Fibroblast of lung (primary cell): Measurements from ENCODE around the gene NT5C3A. TPM values are rescaled to one million over a fixed set of nuclear protein-coding genes. Genes with fewer than 3 reads are reported as not detected.
"Not testable (repeated sequence)": the region's sequence is repeated elsewhere in the genome, so short reads cannot be mapped to it uniquely, and the experiment has no call there.

Experiments used
- DNase-seq, 2 donors: peaks; one replicate each; pipeline versions ENCODE4 v3.0.0 to v3.0.0-alpha.2; 2010; ENCODE audit warnings: low read depth in 2 of 2
- H2AFZ ChIP-seq: 2 replicates; pipeline ENCODE4 v1.5.1; 2012; ENCODE audit warnings: low read length, control low read depth, inconsistent platforms
- H3K27ac ChIP-seq: 2 replicates; pipeline ENCODE4 v1.5.1; 2011; ENCODE audit warnings: low read length, control low read depth; ENCODE audit not compliant: insufficient read depth
- H3K27me3 ChIP-seq: 2 replicates; pipeline ENCODE4 v1.5.1; 2011; ENCODE audit warnings: mild to moderate bottlenecking, low read length; ENCODE audit not compliant: control insufficient read depth, insufficient read depth
- H3K36me3 ChIP-seq: 2 replicates; pipeline ENCODE4 v1.5.1; 2011; ENCODE audit warnings: low read length; ENCODE audit not compliant: control insufficient read depth, insufficient read depth
- H3K4me1 ChIP-seq: 2 replicates; pipeline ENCODE4 v1.5.1; 2011; ENCODE audit warnings: low read length; ENCODE audit not compliant: control insufficient read depth, insufficient read depth; ENCODE audit errors: extremely low read depth
- H3K4me2 ChIP-seq: 2 replicates; pipeline ENCODE4 v1.5.1; 2011; ENCODE audit warnings: low read length, control low read depth; ENCODE audit not compliant: insufficient read depth; ENCODE audit errors: extremely low read depth
- H3K4me3 ChIP-seq, 4 experiments: fragments of 200-600 bp in 1 of 4; sonication (generic) in 1 of 4; replicated peaks in 1 of 4; 2 replicates each; pipeline ENCODE4 v1.5.1; 2011 to 2016; ENCODE audit warnings: low read length in 4 of 4, low read depth in 3 of 4, mild to moderate bottlenecking in 3 of 4, control low read depth in 2 of 4, inconsistent platforms in 1 of 4, mixed read lengths in 1 of 4; ENCODE audit not compliant: insufficient read depth in 1 of 4; ENCODE audit errors: control extremely low read depth in 1 of 4
- H3K79me2 ChIP-seq: 2 replicates; pipeline ENCODE4 v1.5.1; 2012; ENCODE audit warnings: mild to moderate bottlenecking, low read length, inconsistent platforms; ENCODE audit not compliant: control insufficient read depth, insufficient read depth
- H3K9ac ChIP-seq: 2 replicates; pipeline ENCODE4 v1.5.1; 2011; ENCODE audit warnings: mild to moderate bottlenecking, low read length, control low read depth; ENCODE audit not compliant: insufficient read depth
- H3K9me3 ChIP-seq: 2 replicates; pipeline ENCODE4 v1.5.1; 2012; ENCODE audit warnings: low read depth, low read length; ENCODE audit not compliant: control insufficient read depth, insufficient read depth
- H4K20me1 ChIP-seq: 2 replicates; pipeline ENCODE4 v1.5.1; 2011; ENCODE audit warnings: low read length; ENCODE audit not compliant: control insufficient read depth, insufficient read depth; ENCODE audit errors: extremely low read depth
- polyA plus RNA-seq, 2 donors: library from polyadenylated mRNA; depleted of rRNA in 1 of 2; stranded (reverse) in 1 of 2; unstranded in 1 of 2; fragments of >200 nt; gene quantifications; 2 replicates each; pipeline ENCODE4 v1.2.1, GENCODE V29; 2011 to 2012; ENCODE audit warnings: missing spikeins in 1 of 2
- total RNA-seq: library from RNA; depleted of rRNA; stranded (reverse); fragments of >200 nt; gene quantifications from 2 replicates; pipeline ENCODE4 v1.2.1, GENCODE V29; 2014

NT5C3A gene
- total and polyA plus RNA-seq, 2 donors (not counting 1 experiment from before 2014, with no cell fraction given): 17.2 to 25.3 TPM

DNA sequence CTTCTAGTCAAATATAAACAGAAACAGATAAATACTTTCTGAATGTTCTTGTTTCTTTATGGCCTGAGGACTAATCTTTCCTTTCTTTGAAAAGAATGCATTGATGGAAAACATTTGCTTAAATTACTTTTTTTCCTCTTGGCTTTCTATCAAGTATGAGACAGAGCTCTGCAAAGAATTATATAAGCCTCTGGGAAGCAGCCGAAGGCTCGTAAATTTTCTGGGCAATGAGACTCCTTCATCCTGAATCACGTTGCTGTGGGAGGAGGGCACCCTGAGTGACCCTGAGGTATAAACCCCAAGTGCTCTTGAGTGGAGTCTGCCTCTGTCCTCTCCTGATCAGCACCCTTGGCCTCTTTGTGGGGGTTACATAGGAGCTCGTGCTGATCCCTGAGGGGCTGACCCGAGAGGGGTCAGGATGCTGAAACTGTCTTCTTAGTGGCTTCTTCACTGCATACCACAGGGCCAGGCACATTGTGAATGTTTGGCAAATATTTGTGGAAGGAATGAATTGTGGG, 71.4 kb downstream of the NT5C3A start:
- not testable (repeated sequence) for H3K27me3 ChIP-seq, H3K9me3 ChIP-seq, H3K4me1 ChIP-seq, H2AFZ ChIP-seq, H3K79me2 ChIP-seq, H3K4me3 ChIP-seq, H4K20me1 ChIP-seq, H3K36me3 ChIP-seq, H3K9ac ChIP-seq
- peak overlapping the region; percentile 13 for H3K4me2 ChIP-seq
- DNase-seq: peak; percentile 31 to 45
- H3K27ac ChIP-seq: peak overlapping the region; percentile 47

DNA sequence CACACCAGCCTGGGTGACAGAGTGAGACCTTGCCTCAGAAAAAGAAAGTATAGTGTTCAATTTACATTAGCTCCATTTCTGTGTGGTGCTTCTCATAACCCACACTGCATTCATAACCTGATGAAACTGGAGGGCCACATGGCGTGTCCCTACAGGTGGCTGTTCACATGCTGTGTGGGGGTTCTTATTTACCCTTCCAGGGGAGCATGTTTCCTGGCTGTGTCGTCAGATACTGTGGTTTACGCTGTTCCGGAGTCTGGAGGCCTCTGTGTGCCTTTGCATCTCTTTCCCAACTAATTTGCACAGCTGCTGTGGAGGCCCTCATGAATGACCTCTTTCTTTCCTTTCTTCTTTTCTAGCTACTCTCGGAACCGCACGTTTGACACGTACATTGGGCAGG, 74.4 kb downstream of the NT5C3A start:
- not testable (repeated sequence) for H4K20me1 ChIP-seq, H3K9ac ChIP-seq, H3K4me3 ChIP-seq, H3K4me2 ChIP-seq, H3K27ac ChIP-seq, DNase-seq, H3K4me1 ChIP-seq, H3K79me2 ChIP-seq, H3K9me3 ChIP-seq, H3K27me3 ChIP-seq, H3K36me3 ChIP-seq, H2AFZ ChIP-seq

- H3K4me1 ChIP-seq, H4K20me1 ChIP-seq, H3K9ac ChIP-seq, H3K27ac ChIP-seq, H3K4me2 ChIP-seq, H3K79me2 ChIP-seq, H3K27me3 ChIP-seq, H2AFZ ChIP-seq, H3K4me3 ChIP-seq, H3K9me3 ChIP-seq, H3K36me3 ChIP-seq: not testable (repeated sequence)
- peak in 1 of 2 donors; percentile 79 for DNase-seq
Observed at GRCh38 chr7:32979902-32980301, 82.7 kb downstream of the NT5C3A start.

DNA sequence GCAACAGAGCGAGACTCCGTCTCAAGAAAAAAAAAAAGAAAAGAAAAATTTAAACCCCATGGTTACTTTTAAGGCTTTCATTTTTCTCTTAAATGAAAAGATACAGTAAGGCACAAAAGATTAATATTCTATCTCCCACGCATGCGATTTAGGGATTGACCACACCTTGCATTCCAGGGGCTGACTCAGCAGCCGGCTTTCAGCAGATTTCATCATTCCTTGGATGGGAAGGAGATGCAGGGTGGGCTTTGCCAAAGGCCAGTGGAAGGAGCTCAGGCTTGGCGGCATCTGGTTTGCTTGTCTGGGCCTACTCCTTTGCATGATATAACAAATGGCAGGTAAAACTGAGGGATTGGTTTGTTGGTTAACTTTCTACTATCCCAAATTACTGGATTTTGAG, 83.3 kb downstream of the NT5C3A start:
- not testable (repeated sequence) for H4K20me1 ChIP-seq, H3K79me2 ChIP-seq, H3K36me3 ChIP-seq, H3K4me1 ChIP-seq, H3K9me3 ChIP-seq, H3K4me2 ChIP-seq, H3K4me3 ChIP-seq, H3K27me3 ChIP-seq, H2AFZ ChIP-seq, H3K27ac ChIP-seq, H3K9ac ChIP-seq
- DNase-seq: peak; percentile 79 to 93

DNA sequence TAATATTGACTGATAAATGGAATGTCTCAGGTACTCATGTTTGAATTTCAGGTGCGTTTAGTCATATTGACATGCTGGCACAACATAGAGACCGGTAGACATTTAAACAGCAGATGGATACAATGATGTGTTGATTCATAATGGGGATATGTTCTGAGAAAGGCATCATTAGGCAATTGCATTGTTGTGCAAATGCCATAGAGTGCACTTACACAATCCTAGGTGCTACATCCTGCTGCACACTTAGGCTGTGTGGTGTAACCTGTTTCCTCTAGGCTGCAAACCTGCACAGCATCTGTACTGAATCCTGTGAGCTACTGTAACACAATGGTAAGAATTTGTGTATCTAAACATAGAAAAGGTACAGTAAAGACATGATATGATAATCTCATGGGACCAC, 85.4 kb downstream of the NT5C3A start:
- not testable (repeated sequence) for H3K4me2 ChIP-seq, H3K4me3 ChIP-seq, H3K9ac ChIP-seq, H3K27ac ChIP-seq, H3K27me3 ChIP-seq, H3K4me1 ChIP-seq, DNase-seq, H3K79me2 ChIP-seq, H3K9me3 ChIP-seq, H3K36me3 ChIP-seq, H4K20me1 ChIP-seq, H2AFZ ChIP-seq

- not testable (repeated sequence) for H3K79me2 ChIP-seq, H3K4me3 ChIP-seq, H3K9me3 ChIP-seq, H4K20me1 ChIP-seq, DNase-seq, H3K9ac ChIP-seq, H3K27ac ChIP-seq, H3K4me2 ChIP-seq, H3K4me1 ChIP-seq, H3K36me3 ChIP-seq, H2AFZ ChIP-seq, H3K27me3 ChIP-seq
Observed at GRCh38 chr7:32971967-32972366, 90.6 kb downstream of the NT5C3A start.

DNA sequence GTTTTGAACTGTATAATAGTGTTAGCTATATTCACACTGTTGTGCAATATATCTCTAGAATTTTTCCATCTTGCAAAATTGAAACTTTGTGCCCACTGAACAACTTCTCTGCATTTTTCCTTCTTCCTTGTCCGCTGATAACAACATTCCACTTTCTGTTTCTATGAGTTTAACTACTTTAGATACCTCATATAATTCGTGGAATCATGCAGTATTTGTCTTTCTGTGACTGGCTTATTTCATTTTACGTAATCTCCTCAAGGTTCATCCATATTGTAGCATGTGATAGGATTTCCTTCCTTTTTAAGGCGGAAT, 95.4 kb downstream of the NT5C3A start:
- not testable (repeated sequence) for H3K4me2 ChIP-seq, H3K9ac ChIP-seq, H3K9me3 ChIP-seq, H3K27ac ChIP-seq, H2AFZ ChIP-seq, H3K4me1 ChIP-seq, H3K4me3 ChIP-seq, H3K79me2 ChIP-seq, H3K27me3 ChIP-seq, DNase-seq, H4K20me1 ChIP-seq, H3K36me3 ChIP-seq
